Measurements from ENCODE around the gene DUSP22.

DNA sequence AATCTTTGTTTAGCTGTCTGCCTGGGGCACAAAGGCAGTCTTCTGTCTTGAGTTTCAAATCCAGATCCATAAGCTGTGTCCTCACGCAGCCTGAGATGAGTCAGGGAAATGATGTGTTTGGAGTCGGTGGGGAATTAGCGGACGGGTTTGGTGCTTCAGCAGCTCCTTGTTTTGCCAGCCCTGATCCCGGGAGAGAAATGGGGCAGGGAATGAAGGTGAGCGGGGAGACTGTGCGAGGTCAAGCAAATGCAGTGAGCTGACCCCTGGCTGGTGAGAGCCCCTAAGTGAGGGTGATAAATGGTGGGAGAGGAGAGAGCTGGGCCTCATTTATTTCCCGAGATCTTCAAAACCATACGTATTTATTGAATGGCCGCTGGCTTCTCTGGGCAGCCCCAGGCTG is 21.6 kb downstream of the DUSP22 start:
- TF ChIP-seq CTCF (IDR thresholded peaks at IDR 0.05; ENCODE audit: insufficient read depth, low read depth, low read length), result no peak
- no peak for TF ChIP-seq EZH2 (IDR thresholded peaks at IDR 0.05; ENCODE audit: insufficient read depth, low read length)
